Adipocyte (in vitro differentiated cells): Measurements from ENCODE around the gene SLX9.
"Not testable (repeated sequence)": the region's sequence is repeated elsewhere in the genome, so short reads cannot be mapped to it uniquely, and the experiment has no call there.

Experiments
- DNase-seq: peaks from one replicate; pipeline ENCODE4 v3.0.0-alpha.2; 2015; ENCODE audit warnings: low read depth
- H3K27me3 ChIP-seq: replicated peaks from 2 replicates; pipeline ENCODE4 v1.7.0; 2013; ENCODE audit warnings: mild to moderate bottlenecking, low read length, moderate library complexity; ENCODE audit not compliant: control insufficient read depth, insufficient read depth
- H3K36me3 ChIP-seq: 2 replicates; pipeline ENCODE4 v1.7.0; 2013; ENCODE audit warnings: low read length, mild to moderate bottlenecking, moderate library complexity; ENCODE audit not compliant: control insufficient read depth, insufficient read depth, severe bottlenecking
- H3K4me1 ChIP-seq: 2 replicates; pipeline ENCODE4 v1.7.0; 2013; ENCODE audit warnings: mild to moderate bottlenecking, low read length, moderate library complexity; ENCODE audit not compliant: control insufficient read depth, insufficient read depth
- H3K4me3 ChIP-seq: 2 replicates; pipeline ENCODE4 v1.7.0; 2013; ENCODE audit warnings: mild to moderate bottlenecking, low read length, moderate library complexity
- H3K9ac ChIP-seq: 2 replicates; pipeline ENCODE4 v1.7.0; 2013; ENCODE audit warnings: mild to moderate bottlenecking, low read length, moderate library complexity
- H3K9me3 ChIP-seq: 2 replicates; pipeline ENCODE4 v1.7.0; 2013; ENCODE audit warnings: mild to moderate bottlenecking, low read length, moderate library complexity; ENCODE audit not compliant: control insufficient read depth

Gene SLX9

DNA sequence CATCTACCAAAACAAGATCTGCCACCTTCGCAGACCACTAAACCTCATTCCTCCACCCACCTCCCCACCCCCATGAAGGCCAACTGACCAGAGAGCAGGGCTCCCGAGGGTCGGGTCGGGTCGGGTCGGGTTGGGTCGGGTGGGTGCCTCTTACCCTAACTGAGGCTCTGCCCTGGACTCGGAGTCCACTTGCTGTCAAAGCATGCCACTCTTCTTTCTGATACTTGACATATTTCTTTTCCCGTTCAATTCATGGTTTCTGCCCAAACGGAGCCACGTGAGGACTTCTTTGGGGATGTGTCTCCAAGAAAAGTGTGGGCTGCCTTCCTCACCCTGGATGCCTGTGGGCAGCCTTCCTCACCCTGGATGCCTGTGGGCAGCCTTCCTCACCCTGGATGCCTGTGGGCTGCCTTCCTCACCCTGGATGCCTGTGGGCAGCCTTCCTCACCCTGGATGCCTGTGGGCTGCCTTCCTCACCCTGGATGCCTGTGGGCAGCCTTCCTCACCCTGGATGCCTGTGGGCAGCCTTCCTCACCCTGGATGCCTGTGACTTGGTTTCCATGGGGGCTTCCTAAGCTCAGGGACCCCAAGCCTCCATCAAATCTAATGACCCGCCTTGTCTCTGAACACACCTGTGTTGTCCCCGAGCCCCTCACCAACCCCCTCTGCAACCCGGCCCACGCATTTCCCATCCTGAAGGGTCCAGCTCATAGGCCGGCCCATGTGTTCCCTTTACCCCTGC is 11.2 kb upstream of the SLX9 start:
- not testable (repeated sequence) for H3K36me3 ChIP-seq, H3K4me3 ChIP-seq, H3K9me3 ChIP-seq, H3K27me3 ChIP-seq
- H3K9ac ChIP-seq = peak overlapping the region; percentile 27
- H3K4me1 ChIP-seq = peaks cover 53% of the 10 kb centered on the region
- DNase-seq = peak; percentile 65

DNA sequence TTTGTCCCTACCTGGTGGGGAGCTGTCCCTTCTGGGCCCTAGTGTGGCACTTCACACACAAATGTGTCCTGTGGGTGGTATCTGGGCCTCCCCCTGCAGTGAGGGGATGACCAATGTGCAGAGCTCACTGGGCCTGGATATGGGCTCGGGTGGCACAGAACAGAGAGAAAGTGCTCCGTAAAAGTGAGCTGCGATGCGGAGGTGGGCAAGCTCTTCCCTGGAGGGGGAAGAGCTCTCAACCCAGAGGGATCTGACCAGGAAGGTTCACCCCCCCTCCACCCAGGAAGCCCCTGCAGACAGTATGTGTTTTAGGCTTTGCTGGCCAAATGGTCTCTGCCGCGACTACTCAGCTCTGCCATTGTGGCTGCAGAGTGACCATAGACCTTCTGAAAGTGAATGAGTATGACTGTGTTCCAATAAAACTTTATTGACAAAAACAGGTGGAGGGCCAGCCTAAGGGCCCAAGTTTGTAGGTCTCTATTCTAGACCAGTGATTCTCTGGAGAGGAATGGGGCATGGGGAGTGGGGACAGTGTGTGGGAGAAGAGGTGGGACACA is 10.5 kb upstream of the SLX9 start:
- Histone ChIP-seq H3K9me3 (no peaks in the 10 kb centered on the region), H3K4me1 (peaks cover 53% of the 10 kb centered on the region), H3K27me3 (peaks cover 2% of the 10 kb centered on the region), H3K36me3 (no peaks in the 10 kb centered on the region), H3K4me3 (no peak overlapping the region), H3K9ac (no peak overlapping the region)
- no peak for DNase-seq

DNA sequence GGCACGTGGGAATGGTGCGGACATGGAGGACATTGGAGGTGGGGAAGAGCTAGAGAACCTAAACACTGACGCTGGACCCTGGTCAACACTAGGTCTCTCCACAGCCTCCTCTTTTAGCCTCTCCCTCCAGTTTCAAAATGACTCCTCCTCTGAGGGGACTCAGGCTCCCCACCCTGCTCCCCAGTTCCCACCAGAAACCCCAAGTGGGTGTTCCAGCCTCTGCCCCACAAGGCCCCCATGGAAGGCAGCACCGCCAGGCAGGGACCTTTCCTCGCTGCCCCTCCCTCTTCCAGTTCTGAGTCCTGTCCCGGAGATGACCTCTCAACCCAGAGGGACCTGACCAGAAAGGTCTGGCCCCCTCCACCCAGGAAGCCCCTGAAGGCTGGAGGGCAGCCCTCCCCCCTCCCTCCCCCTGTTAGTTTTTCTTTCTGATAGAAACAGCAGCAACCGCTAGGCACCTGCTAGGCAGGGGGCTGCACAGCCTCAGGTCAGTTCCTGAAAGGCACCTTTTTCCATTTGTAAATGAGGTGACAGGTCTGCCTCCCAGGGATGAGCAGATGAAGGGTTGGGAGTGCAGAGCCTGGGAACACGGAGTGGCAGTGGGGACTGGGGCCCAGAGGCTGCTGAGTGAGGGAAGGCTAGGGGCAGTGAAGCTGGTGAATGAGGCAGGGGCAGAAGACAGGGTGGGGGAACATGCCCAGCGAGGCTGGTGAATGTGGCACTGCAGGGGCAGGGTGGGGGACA is 9.9 kb upstream of the SLX9 start:
- no peaks in the 10 kb centered on the region for H3K36me3 ChIP-seq
- H3K27me3 ChIP-seq = peaks cover 4% of the 10 kb centered on the region
- H3K9me3 ChIP-seq = no peaks in the 10 kb centered on the region
- H3K9ac ChIP-seq = no peak overlapping the region
- DNase-seq = no peak
- no peak overlapping the region for H3K4me3 ChIP-seq
- H3K4me1 ChIP-seq = peaks cover 47% of the 10 kb centered on the region

DNA sequence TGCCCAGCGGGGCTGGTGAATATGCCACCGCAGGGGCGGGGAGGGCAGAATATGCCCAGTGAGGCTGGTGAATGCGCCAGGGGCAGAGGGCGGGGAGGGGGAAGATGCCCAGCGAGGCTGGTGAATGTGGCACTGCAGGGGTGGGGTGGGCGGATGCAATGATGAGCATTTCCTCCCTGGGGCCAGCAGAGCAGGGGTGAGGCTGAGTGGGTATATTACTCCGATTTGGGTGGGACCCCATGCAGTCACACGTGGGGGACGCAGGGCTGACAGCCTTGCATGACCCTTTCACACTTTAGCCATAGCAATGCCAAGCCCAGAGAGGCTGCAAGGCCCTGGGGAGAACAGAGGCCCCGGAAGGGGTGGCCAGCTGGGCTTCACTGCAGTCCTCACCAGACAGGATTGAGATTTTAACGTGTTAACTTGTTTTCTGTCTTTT is 9.3 kb upstream of the SLX9 start:
- H3K27me3 ChIP-seq = peaks cover 4% of the 10 kb centered on the region
- no peaks in the 10 kb centered on the region for H3K36me3 ChIP-seq
- no peaks in the 10 kb centered on the region for H3K9me3 ChIP-seq
- H3K4me1 ChIP-seq = peaks cover 42% of the 10 kb centered on the region
- no peak overlapping the region for H3K9ac ChIP-seq
- no peak overlapping the region for H3K4me3 ChIP-seq
- DNase-seq = peak; percentile 30

DNA sequence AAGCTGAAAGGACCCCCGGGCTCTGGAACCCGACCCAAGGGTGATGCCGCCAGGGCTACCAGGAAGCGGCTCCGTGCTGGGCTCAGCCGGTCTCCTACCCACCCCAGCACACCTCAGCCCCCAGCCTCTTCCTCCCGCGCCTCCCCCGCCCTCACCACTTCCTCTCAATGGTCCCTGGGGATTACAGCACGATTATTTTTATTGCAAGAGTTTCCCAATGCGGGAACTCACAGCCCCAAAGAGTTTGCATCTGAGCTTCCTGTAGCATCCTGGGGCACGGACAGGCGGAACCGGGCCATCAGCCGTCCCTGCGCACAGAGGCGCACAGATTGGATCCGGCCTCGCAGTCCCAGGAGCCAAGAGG is 8.7 kb upstream of the SLX9 start:
- peak; percentile 47 for DNase-seq
- Histone ChIP-seq H3K4me1 (peaks cover 41% of the 10 kb centered on the region), H3K4me3 (peak overlapping the region; percentile 70), H3K27me3 (peaks cover 4% of the 10 kb centered on the region), H3K9ac (peak overlapping the region; percentile 64), H3K36me3 (no peaks in the 10 kb centered on the region), H3K9me3 (no peaks in the 10 kb centered on the region)

DNA sequence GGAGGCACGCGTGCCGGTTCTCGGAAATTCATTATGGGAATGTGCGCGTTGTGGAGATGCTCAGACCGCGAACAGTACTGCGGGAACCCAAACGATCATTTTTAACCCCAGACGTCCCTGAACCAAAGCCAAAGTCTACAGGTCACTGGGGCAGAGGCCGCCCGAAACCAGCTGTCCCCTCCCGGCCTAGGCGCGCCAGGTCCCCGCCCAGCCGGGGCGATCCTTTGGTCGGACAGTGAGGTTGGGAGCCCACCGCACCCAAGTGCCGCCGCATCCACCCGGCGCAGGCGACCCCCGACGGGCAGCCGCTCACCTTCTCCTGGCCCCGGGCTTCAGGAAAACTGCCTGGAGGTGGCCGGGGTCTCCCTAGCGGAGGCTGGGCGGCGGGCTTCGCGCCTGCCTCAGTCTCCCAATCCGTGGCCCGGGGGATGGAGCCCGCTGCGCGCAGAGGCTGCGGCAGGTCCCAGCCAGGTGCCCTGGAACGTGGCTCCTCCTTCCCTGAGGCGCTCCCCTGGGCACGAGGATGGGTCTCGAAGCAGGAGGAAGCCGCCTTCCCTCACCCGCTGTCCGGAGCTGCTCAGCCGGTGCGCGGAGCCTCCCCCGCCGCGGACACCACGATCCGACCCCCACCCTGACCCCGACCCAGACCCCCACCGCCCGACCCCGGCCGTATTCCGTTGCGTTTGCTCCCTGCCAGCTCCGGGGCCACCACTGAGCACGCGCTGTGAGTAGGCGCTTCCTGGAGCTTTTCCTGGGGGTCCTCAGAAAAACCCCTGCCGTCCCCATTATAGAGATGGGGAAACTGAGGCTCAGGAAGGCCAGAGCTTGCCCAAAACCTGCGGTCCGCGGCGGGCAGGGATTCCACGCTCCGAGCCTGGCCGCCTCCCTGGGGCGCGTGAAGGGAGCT is 8.1 kb upstream of the SLX9 start:
- no peaks in the 10 kb centered on the region for H3K36me3 ChIP-seq
- no peak for DNase-seq
- peak overlapping the region; percentile 64 for H3K9ac ChIP-seq
- no peaks in the 10 kb centered on the region for H3K9me3 ChIP-seq
- peak overlapping the region; percentile 70 for H3K4me3 ChIP-seq
- peaks cover 35% of the 10 kb centered on the region for H3K4me1 ChIP-seq
- H3K27me3 ChIP-seq = peaks cover 4% of the 10 kb centered on the region

DNA sequence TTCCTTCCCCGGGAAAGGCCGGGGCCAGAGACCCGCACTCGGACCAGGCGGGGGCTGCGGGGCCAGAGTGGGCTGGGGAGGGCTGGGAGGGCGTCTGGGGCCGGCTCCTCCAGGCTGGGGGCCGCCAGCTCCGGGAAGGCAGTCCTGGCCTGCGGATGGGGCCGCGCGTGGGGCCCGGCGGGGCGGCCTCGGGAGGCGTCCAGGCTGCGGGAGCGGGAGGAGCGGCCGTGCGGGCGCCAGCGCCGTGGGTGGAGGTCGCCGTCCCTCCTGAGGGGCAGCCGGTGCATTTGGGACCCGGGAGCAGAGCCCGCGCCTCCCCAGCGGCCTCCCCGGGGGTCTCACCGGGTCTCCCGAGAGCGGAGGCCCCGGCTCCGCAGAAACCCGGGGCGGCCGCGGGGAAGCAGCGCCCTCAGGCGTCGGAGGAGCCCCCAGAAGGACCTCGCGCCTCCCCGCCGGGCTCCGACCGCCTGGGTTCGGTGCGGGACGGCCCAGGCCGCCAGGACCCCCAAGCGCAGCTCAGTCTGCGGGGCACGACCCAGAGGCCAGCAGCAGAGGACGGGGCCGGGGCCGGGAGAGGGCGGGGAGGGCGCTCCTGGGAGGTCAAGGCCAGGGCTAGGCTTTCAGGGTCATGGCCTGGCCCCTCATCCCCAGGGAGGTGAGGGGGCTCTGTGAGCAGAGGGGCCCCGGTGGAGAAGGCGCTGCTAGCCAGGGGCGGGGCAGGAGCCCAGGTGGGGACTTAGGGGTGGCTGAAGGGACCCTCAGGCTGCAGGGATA is 7.2 kb upstream of the SLX9 start:
- Histone ChIP-seq H3K4me1 (peaks cover 27% of the 10 kb centered on the region), H3K9ac (peak overlapping the region; percentile 64), H3K9me3 (no peaks in the 10 kb centered on the region), H3K27me3 (peaks cover 4% of the 10 kb centered on the region), H3K36me3 (no peaks in the 10 kb centered on the region), H3K4me3 (peak overlapping the region; percentile 59)
- peak; percentile 56 for DNase-seq

DNA sequence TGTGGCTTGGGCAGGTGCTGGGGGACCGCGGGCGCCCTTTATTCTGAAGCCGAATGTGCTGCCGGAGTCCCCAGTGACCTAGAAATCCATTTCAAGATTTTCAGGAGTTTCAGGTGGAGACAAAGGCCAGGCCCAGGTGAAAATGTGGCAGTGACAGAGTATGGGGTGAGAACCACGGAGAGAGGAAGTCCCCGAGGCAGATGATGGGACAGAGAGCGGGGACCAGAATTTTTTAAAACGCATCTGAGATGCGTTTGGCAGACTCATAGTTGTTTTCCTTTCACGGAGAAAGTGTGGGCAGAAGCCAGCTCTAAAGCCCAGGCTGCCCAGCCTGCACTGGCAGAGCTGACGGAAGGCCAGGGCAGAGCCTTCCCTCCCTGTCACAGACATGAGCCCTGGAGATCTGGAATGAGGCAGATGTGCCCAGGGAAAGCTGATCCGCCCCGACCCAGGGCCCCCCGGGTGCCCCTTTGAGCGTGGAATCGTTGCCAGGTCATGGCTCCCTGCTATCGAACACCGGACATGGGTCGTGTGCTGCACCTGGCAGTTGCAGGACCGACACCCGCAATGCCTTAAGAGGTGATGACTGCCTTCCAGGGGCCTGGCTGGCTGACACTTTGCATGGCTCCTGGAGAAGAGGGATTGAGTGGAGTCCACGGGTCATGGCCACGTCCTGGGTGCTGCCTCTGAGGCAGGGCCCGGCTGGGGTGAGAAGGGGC is 6.5 kb upstream of the SLX9 start:
- H3K27me3 ChIP-seq = peaks cover 4% of the 10 kb centered on the region
- no peak for DNase-seq

DNA sequence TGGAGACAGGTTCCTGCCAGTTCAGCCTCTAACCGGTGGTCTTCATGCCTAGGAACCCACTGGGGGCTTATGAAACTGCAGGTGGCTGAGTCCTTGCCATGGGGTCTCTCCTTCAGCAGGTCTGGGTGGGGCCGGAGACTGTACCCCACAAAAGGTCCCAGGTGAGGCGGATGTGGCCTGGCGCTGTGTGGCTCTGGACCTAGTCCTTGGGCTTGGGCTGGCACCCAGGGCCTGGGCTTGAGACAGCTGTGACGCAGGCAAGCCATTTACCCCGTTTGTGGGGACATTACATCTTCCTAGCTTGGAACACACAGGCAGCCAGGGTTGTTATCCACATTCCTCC is 5.9 kb upstream of the SLX9 start:
- Histone ChIP-seq H3K36me3 (no peaks in the 10 kb centered on the region), H3K4me1 (peaks cover 17% of the 10 kb centered on the region), H3K9me3 (no peaks in the 10 kb centered on the region), H3K27me3 (peaks cover 4% of the 10 kb centered on the region), H3K9ac (no peak overlapping the region), H3K4me3 (no peak overlapping the region)
- no peak for DNase-seq

More for the DNA sequence above, 6.5 kb upstream of the SLX9 start:
- Histone ChIP-seq H3K9me3 (no peaks in the 10 kb centered on the region), H3K36me3 (no peaks in the 10 kb centered on the region), H3K9ac (peak overlapping the region; percentile 64), H3K4me1 (peaks cover 19% of the 10 kb centered on the region), H3K4me3 (no peak overlapping the region)

DNA sequence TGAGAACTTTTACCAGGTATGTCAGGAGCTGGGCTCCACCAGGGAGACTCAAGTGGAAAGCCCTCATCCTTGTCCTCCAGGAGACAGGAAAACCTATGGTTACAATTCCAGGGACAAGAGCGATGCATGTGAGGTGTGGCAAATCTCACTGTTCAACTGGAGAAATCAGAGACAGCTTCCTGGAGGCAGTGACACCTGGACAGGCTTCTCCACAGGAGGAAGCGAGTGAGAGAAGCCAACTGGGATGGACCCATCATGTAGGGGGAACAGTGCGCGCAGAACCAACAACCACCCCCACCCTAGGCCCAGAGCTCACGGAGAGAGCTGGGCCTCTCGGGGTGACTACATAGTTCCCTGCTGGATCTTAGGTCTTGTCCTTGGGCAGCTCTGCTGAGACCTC is 5.6 kb upstream of the SLX9 start:
- Histone ChIP-seq H3K36me3 (no peaks in the 10 kb centered on the region), H3K27me3 (peaks cover 4% of the 10 kb centered on the region), H3K9ac (no peak overlapping the region), H3K4me1 (peaks cover 17% of the 10 kb centered on the region), H3K4me3 (no peak overlapping the region), H3K9me3 (no peaks in the 10 kb centered on the region)
- DNase-seq = no peak
